Muscle layer of colon (tissue), 2 donors: ENCODE measurements around the gene PIK3R1.

Experiments
- H3K27ac ChIP-seq: one replicate; pipeline ENCODE4 v1.7.0; 2013; ENCODE audit warnings: low read depth, mild to moderate bottlenecking, low read length, moderate library complexity
- H3K27me3 ChIP-seq, 2 donors: one replicate each; pipeline ENCODE4 v1.7.0; 2013; ENCODE audit warnings: low read length in 2 of 2, mild to moderate bottlenecking in 2 of 2; ENCODE audit not compliant: insufficient read depth in 2 of 2, control insufficient read depth in 1 of 2
- H3K36me3 ChIP-seq: one replicate; pipeline ENCODE4 v1.7.0; 2013; ENCODE audit warnings: mild to moderate bottlenecking, low read length; ENCODE audit not compliant: insufficient read depth
- H3K4me1 ChIP-seq: one replicate; pipeline ENCODE4 v1.7.0; 2013; ENCODE audit warnings: mild to moderate bottlenecking, low read length; ENCODE audit not compliant: insufficient read depth
- H3K4me3 ChIP-seq, 2 donors: one replicate each; pipeline ENCODE4 v1.7.0; 2013; ENCODE audit warnings: low read length in 2 of 2, low read depth in 1 of 2, mild to moderate bottlenecking in 1 of 2, moderate library complexity in 1 of 2
- H3K9ac ChIP-seq: one replicate; pipeline ENCODE4 v1.7.0; 2013; ENCODE audit warnings: low read length
- H3K9me3 ChIP-seq: one replicate; pipeline ENCODE4 v1.7.0; 2013; ENCODE audit warnings: mild to moderate bottlenecking, low read length
- donor health status: abdominal sarcoma.
- donor health status: Adenocarcinoma of cecum.

Gene PIK3R1

DNA sequence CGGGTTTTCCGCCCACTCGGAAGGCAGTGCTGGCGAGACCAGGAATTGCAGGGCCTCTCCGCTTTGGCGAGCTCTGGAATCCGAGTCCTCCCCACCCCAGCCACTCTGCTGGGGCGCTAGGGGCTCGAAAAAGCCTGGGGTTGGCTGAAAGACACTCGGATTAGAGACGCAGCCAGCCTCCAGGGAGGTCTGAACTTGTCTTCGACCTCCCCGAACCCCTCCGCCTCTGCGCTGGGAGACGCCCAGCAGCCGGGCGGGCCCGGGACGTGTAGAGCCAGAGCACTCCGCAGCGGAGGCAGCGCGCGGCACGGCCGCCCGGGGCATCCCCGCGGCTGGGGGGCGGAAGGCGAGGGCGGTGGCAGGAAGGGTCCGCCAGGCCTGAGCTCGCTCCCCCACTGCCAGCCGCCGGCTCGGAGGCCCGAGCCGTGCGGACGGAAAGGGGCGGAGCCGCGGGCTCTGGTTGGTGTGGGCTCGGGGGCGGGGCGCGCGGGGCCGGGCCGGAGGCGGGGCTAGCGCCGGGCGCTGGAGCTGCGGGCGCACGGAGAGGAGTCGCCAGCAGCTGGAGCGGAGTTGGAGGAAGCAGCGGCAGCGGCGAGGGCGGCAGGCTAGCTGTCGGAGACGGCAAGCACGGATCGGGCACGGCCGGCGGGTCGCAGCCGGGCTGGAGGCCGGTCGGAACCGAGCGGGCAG is at the start of gene PIK3R1:
PIK3R1 (plus strand) TSS at position 549 of the 690 bp plus-strand sequence. CDS start 10,920 bp downstream, outside the sequence.
- peak within 1 kb of the TSS; percentile 80 for H3K9ac ChIP-seq
- H3K9me3 ChIP-seq = no peaks in the 10 kb centered on the region
- H3K27ac ChIP-seq = peak within 1 kb of the TSS; percentile 98

DNA sequence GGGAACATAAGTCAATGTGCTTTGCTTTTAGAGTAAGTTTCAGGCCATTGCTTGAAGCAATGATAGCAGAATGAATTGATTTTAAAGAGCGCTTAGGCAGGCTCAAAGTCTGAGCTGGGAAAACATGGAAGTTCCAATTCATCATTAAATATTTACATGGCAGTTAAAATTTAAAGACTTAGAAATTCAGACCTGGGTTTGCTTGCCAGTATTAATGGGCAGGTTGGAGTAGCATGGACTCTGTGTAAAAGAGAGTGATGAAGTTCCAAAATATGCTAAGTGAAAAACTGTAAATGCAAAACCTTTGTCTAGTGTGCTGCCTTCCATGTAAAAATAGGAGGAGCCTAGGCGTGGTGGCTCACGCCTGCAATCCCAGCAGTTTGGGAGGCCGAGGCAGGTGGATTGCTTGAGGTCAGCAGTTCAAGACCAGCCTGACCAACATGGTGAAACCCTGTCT is 48.3 kb upstream of the PIK3R1 start:
- Histone ChIP-seq H3K27ac (no peak overlapping the region), H3K36me3 (no peaks in the 10 kb centered on the region)

More for the DNA sequence above, at the start of gene PIK3R1:
- Histone ChIP-seq H3K4me1 (peaks cover 13% of the 10 kb centered on the region), H3K27me3 (no peaks in the 10 kb centered on the region), H3K36me3 (no peaks in the 10 kb centered on the region), H3K4me3 (peak within 1 kb of the TSS; percentile 86 to 95)

DNA sequence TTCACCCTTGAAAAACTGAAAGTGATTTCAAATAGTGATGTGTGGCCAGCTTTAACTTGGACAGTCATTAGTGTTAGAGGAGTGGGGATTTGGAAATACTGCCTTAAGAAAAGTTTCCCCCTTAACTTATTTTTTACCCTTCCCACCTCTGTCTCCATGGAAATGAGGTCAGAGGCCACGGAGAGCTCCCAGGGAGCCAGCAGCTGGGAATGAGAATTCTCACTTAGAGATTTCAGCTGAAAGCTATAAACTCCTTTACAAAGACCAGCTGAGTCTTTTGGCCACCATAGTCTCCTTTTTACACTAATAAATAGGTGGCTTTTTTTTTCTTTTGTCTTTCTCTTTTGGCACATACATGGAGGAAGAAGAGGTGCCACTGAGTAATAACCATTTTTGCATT is 45.7 kb upstream of the PIK3R1 start:
- Histone ChIP-seq H3K27ac (peak overlapping the region; percentile 77), H3K9ac (peak overlapping the region; percentile 16), H3K4me3 (no peak overlapping the region), H3K4me1 (peaks cover 33% of the 10 kb centered on the region), H3K27me3 (no peaks in the 10 kb centered on the region), H3K36me3 (no peaks in the 10 kb centered on the region), H3K9me3 (no peaks in the 10 kb centered on the region)

More for the DNA sequence above, 48.3 kb upstream of the PIK3R1 start:
- H3K4me3 ChIP-seq = no peak overlapping the region
- no peak overlapping the region for H3K9ac ChIP-seq
- no peaks in the 10 kb centered on the region for H3K9me3 ChIP-seq
- H3K4me1 ChIP-seq = peaks cover 26% of the 10 kb centered on the region
- no peaks in the 10 kb centered on the region for H3K27me3 ChIP-seq

DNA sequence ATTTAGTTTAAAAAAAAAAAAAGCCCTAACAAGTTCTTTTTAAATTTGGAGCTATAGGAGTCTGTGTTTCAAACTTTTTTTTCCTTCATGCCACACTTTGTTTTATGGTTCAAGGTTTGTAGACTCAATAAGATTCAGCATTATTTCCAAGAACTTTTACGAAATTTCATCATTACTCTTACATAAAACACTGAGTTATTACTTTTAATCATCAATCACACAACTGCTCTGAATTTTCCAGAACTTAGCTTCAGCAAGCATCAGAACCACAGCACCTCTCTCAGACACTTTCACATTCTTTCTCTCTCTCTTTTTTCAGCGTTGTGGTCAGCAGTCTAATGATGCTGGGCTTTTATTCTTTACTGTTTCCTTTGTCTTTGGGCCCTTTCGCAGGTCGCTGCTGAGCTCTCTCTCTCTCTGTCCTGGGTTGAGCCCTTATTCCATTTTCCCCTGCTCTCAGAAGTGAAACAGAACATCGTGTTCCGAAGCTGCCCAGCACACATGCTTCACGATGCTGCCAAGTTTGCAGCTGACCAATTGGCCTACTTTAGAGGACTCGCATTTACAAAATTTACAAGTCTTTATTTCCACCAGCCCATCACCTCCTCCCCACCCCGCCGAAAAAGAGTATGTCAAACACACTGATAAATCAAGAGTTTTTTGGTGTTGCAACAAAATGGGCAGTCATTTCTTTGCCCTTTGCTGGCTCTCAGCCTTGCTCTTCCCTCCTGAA is 44.6 kb upstream of the PIK3R1 start:
- peak overlapping the region; percentile 77 for H3K27ac ChIP-seq
- no peak overlapping the region for H3K9ac ChIP-seq
- H3K27me3 ChIP-seq = no peaks in the 10 kb centered on the region
- H3K4me1 ChIP-seq = peaks cover 33% of the 10 kb centered on the region
- H3K36me3 ChIP-seq = no peaks in the 10 kb centered on the region
- no peaks in the 10 kb centered on the region for H3K9me3 ChIP-seq
- H3K4me3 ChIP-seq = peak overlapping the region in 1 of 2 donors; percentile 15

DNA sequence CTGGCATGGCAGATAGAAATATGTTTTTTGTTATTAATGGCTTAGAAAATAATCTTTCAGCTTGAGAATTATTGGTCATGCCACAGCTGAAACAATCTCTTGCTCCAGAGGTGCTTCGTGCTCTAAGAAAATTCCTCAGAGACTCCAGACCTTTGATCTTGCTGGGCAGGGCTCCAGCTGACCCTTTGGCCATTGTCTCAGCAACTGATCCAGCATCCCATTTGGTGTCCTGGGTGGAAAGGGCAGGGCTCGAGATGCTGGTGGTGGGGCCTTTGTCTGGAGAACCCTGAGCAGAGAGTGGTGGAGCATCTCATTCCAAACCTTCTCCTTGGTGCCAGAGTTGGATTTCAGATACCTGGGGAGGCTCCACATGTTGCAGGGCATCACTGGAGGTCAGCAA is 43.2 kb upstream of the PIK3R1 start:
- no peak overlapping the region for H3K9ac ChIP-seq
- H3K27ac ChIP-seq = peak overlapping the region; percentile 65
- no peaks in the 10 kb centered on the region for H3K9me3 ChIP-seq
- H3K4me3 ChIP-seq = no peak overlapping the region
- H3K27me3 ChIP-seq = no peaks in the 10 kb centered on the region
- no peaks in the 10 kb centered on the region for H3K36me3 ChIP-seq
- peaks cover 33% of the 10 kb centered on the region for H3K4me1 ChIP-seq

DNA sequence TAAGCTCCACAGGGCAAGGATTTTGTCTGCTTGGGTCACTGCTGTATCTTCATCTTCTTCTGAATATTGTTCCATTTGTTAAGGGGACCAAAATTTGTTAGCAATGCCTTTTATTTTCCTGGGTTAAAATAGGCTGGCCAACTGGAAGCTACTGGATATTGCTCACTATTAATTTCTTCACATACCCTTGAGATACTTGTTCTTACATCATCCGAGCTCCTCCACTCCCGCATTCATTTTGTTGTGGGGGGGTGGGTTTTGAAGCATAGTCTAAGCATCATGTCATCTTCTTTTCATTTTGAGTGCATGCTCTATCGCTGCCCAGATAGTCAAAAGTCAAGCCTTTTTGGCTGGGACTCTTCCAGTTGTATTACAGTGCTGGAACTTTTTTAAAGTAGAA is 42.5 kb upstream of the PIK3R1 start:
- Histone ChIP-seq H3K4me3 (no peak overlapping the region), H3K9ac (no peak overlapping the region), H3K27ac (no peak overlapping the region), H3K4me1 (peaks cover 33% of the 10 kb centered on the region), H3K36me3 (no peaks in the 10 kb centered on the region), H3K9me3 (no peaks in the 10 kb centered on the region), H3K27me3 (no peaks in the 10 kb centered on the region)

DNA sequence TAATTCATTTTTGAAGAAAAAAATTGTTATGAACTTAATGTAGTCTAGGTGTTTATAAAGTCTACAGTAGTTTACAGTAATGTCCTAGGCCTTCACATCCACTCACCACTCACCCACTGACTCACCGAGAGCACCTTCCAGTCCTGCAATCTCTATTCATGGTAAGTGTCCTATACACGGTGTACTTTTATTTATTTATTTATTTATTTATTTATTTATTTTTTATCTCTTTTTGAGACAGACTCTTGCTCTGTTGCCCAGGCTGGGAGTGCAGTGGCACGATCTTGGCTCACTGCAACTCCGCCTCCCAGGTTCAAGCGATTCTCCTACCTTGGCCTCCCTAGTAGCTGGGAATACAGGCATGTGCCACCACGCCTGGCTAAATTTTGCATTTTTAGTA is 39.3 kb upstream of the PIK3R1 start:
- Histone ChIP-seq H3K9ac (no peak overlapping the region), H3K4me1 (peaks cover 16% of the 10 kb centered on the region), H3K27ac (no peak overlapping the region), H3K36me3 (no peaks in the 10 kb centered on the region), H3K9me3 (no peaks in the 10 kb centered on the region), H3K4me3 (no peak overlapping the region), H3K27me3 (no peaks in the 10 kb centered on the region)

DNA sequence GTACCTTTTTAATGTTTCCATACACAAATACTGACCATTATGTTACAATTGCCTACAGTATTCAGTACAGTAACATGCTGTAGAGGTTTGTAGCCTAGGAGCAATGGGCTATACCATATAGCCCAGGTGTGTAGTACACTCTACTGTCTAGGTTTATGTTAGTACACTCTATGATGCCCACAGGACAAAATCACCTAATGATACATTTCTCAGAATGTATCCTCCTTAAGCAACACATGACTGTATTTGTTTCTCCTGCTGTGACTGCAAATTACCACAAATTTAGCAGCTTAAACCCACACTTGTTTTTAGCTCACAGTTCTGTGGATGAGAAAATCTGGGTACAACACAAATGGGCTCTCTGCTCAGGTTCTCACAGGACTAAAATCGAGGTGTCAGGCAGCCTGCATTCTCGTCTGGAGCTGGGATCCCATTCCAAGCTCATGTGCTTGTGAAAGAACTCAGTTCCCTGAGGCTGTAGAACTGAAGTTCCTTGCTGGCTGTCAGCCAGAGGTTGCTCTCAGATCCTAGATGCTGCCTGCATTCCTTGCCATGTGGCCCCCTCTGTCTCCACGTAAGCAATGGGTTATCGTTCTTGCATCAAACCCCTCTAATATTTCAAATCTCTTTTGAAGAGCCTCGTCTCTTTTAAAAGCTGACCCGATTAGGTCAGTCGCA is 38.6 kb upstream of the PIK3R1 start:
- no peak overlapping the region for H3K27ac ChIP-seq
- H3K9me3 ChIP-seq = no peaks in the 10 kb centered on the region
- H3K36me3 ChIP-seq = no peaks in the 10 kb centered on the region
- H3K27me3 ChIP-seq = no peaks in the 10 kb centered on the region
- peaks cover 10% of the 10 kb centered on the region for H3K4me1 ChIP-seq
- H3K9ac ChIP-seq = no peak overlapping the region
- no peak overlapping the region for H3K4me3 ChIP-seq

DNA sequence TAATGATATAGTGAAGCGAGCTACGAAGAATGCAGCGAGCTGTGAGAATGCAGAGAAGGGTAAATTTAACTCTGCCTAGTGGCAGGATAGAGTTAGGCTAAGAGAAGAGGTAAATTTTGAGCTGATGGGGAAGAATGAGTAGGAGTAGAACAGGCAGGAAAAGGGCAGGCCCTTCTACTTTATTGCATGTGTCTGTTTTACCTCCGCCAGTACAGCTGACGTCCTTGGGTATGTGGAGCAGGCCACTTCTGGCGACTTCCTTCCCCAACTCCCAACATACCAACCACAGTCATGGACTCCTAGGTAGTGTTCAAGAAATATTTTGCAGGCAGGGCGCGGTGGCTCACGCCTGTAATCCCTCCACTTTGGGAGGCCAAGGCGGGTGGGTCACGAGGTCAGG is 37.9 kb upstream of the PIK3R1 start:
- H3K4me1 ChIP-seq = peaks cover 3% of the 10 kb centered on the region
- H3K9me3 ChIP-seq = no peaks in the 10 kb centered on the region
- H3K27ac ChIP-seq = no peak overlapping the region
- no peak overlapping the region for H3K4me3 ChIP-seq
- no peaks in the 10 kb centered on the region for H3K27me3 ChIP-seq
- H3K9ac ChIP-seq = no peak overlapping the region
- H3K36me3 ChIP-seq = no peaks in the 10 kb centered on the region

DNA sequence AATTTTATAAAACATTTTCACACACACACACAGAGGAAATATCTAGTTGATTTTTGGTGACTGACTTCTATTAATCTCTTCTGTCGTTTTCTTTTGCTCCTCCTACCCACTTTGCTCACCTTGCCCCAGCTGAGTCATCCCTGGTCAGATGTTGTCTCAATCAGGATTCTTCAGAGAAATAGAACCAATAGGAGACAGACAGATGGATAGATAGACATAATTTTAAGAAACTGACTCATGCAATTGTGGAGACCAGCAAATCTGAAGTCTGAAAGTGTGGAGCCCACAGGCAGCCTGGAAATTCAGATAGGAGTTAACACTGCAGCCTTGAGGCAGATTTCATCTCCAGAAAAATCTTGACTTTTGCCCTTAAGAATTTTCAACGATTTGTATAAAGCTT is 37.0 kb upstream of the PIK3R1 start:
- Histone ChIP-seq H3K9me3 (no peaks in the 10 kb centered on the region), H3K27me3 (no peaks in the 10 kb centered on the region), H3K27ac (no peak overlapping the region), H3K4me3 (no peak overlapping the region), H3K36me3 (no peaks in the 10 kb centered on the region), H3K9ac (no peak overlapping the region), H3K4me1 (no peaks in the 10 kb centered on the region)
